SU-DHL-6 (cell line): ENCODE measurements around the gene FAM20B.

ENCODE experiments used
- CTCF ChIP-seq: fragments of 200-600 bp; sonication (generic); IDR thresholded peaks from one replicate; pipeline ENCODE4 v1.5.1; 2017; ENCODE audit warnings: antibody characterized with exemption, mild to moderate bottlenecking, low read length, moderate library complexity; ENCODE audit not compliant: insufficient read depth, poor library complexity, severe bottlenecking
- EZH2phosphoT487 ChIP-seq: fragments of 200-600 bp; sonication (generic), shearing (Covaris generic); conservative IDR thresholded peaks from 2 replicates; pipeline ENCODE4 v1.6.1; 2018; ENCODE audit warnings: mild to moderate bottlenecking, antibody characterized with exemption, low read length, moderate library complexity, mixed read lengths

- TF ChIP-seq CTCF = no peak
- TF ChIP-seq EZH2phosphoT487 = no peak
Measured at GRCh38 chr1:179031284-179031683, 5.6 kb downstream of the FAM20B start.
